Liver (tissue), 9 donors: ENCODE measurements around the gene CSNK2A3. TPM values are rescaled to one million over a fixed set of nuclear protein-coding genes. Genes with fewer than 3 reads are reported as not detected.

Experiments
- DNase-seq: peaks from one replicate; pipeline ENCODE4 v3.0.0-alpha.2; 2017; ENCODE audit warnings: low spot score
- H3K27ac ChIP-seq, 2 donors: one replicate each; pipeline ENCODE4 v1.7.0; 2013; ENCODE audit warnings: inconsistent platforms in 2 of 2, low read length in 2 of 2, control low read depth in 1 of 2, low read depth in 1 of 2, mild to moderate bottlenecking in 1 of 2
- H3K27me3 ChIP-seq, 4 donors: one replicate each; pipeline versions ENCODE4 v1.6.1 to v1.7.0; 2013; ENCODE audit warnings: low read length in 3 of 4, inconsistent platforms in 1 of 4, mild to moderate bottlenecking in 1 of 4, moderate library complexity in 1 of 4; ENCODE audit not compliant: control insufficient read depth in 4 of 4, insufficient read depth in 4 of 4
- H3K36me3 ChIP-seq, 4 donors: one replicate each; pipeline versions ENCODE4 v1.6.1 to v1.7.0; 2013; ENCODE audit warnings: low read length in 3 of 4, mild to moderate bottlenecking in 3 of 4, low read depth in 1 of 4, moderate library complexity in 1 of 4; ENCODE audit not compliant: control insufficient read depth in 4 of 4, insufficient read depth in 3 of 4
- H3K4me1 ChIP-seq, 4 donors: one replicate each; pipeline versions ENCODE4 v1.6.1 to v1.7.0; 2013; ENCODE audit warnings: low read length in 3 of 4, mild to moderate bottlenecking in 3 of 4, moderate library complexity in 1 of 4; ENCODE audit not compliant: control insufficient read depth in 4 of 4, insufficient read depth in 4 of 4
- H3K4me3 ChIP-seq, 3 donors: one replicate each; pipeline versions ENCODE4 v1.6.1 to v1.7.0; 2013; ENCODE audit warnings: low read length in 3 of 3, control low read depth in 1 of 3, low read depth in 1 of 3, mild to moderate bottlenecking in 1 of 3
- H3K9ac ChIP-seq, 2 donors: one replicate each; pipeline ENCODE4 v1.7.0; 2013; ENCODE audit warnings: low read length in 2 of 2, mild to moderate bottlenecking in 2 of 2, moderate library complexity in 2 of 2, control low read depth in 1 of 2, low read depth in 1 of 2
- H3K9me3 ChIP-seq, 4 donors: one replicate each; pipeline versions ENCODE4 v1.6.1 to v1.7.0; 2013; ENCODE audit warnings: low read length in 3 of 4; ENCODE audit not compliant: control insufficient read depth in 4 of 4
- ATF3 ChIP-seq: IDR thresholded peaks from 2 replicates; pipeline ENCODE4 v1.6.1; 2016; ENCODE audit warnings: antibody characterized with exemption
- CTCF ChIP-seq: fragments of 150-350 bp; IDR thresholded peaks from 2 replicates; pipeline ENCODE4 v1.5.1; 2017; ENCODE audit warnings: improper control_type of control experiment, low read depth, low read length; ENCODE audit not compliant: missing input control
- EGR1 ChIP-seq, 2 donors: IDR thresholded peaks; 2 replicates each; pipeline ENCODE4 v1.6.1; 2016 to 2018; ENCODE audit warnings: antibody characterized with exemption in 2 of 2, low read depth in 2 of 2
- FOXA1 ChIP-seq: IDR thresholded peaks from 2 replicates; pipeline ENCODE4 v1.6.1; 2016; ENCODE audit warnings: antibody characterized with exemption
- FOXA2 ChIP-seq: IDR thresholded peaks from 2 replicates; pipeline ENCODE4 v1.6.1; 2016; ENCODE audit warnings: antibody characterized with exemption
- GABPA ChIP-seq, 2 donors: IDR thresholded peaks in 1 of 2; conservative IDR thresholded peaks in 1 of 2; 2 replicates each; pipeline ENCODE4 v1.6.1; 2016; ENCODE audit warnings: antibody characterized with exemption in 2 of 2, mild to moderate bottlenecking in 1 of 2, moderate library complexity in 1 of 2
- HNF4A ChIP-seq, 2 donors: conservative IDR thresholded peaks; 2 replicates each; pipeline ENCODE4 v1.6.1; 2016; ENCODE audit warnings: antibody characterized with exemption in 2 of 2, mild to moderate bottlenecking in 2 of 2
- HNF4G ChIP-seq: IDR thresholded peaks from 2 replicates; pipeline ENCODE4 v1.6.1; 2016; ENCODE audit warnings: antibody characterized with exemption
- JUND ChIP-seq, 2 donors: IDR thresholded peaks; 2 replicates each; pipeline ENCODE4 v1.6.1; 2016; ENCODE audit warnings: antibody characterized with exemption in 2 of 2
- MAX ChIP-seq: IDR thresholded peaks from 2 replicates; pipeline ENCODE4 v1.6.1; 2016; ENCODE audit warnings: antibody characterized with exemption
- NR2F2 ChIP-seq: IDR thresholded peaks from 2 replicates; pipeline ENCODE4 v1.6.1; 2016; ENCODE audit warnings: antibody characterized with exemption
- RAD21 ChIP-seq, 2 donors: IDR thresholded peaks; 2 replicates each; pipeline ENCODE4 v1.6.1; 2016; ENCODE audit warnings: antibody characterized with exemption in 2 of 2, mild to moderate bottlenecking in 2 of 2
- RXRA ChIP-seq, 2 donors: IDR thresholded peaks; 2 replicates each; pipeline ENCODE4 v1.6.1; 2017 to 2018; ENCODE audit warnings: antibody characterized with exemption in 2 of 2, mild to moderate bottlenecking in 1 of 2
- SP1 ChIP-seq: IDR thresholded peaks from 2 replicates; pipeline ENCODE4 v1.6.1; 2018; ENCODE audit warnings: antibody characterized with exemption, mild to moderate bottlenecking
- TAF1 ChIP-seq: conservative IDR thresholded peaks from 2 replicates; pipeline ENCODE4 v1.6.1; 2016; ENCODE audit warnings: antibody characterized with exemption, mild to moderate bottlenecking
- YY1 ChIP-seq: IDR thresholded peaks from 2 replicates; pipeline ENCODE4 v1.6.1; 2016; ENCODE audit warnings: antibody characterized with exemption, mild to moderate bottlenecking
- WGBS: extraction: QIAGEN DNeasy Blood & Tissue Kit; methylation state at CpG from one replicate; pipeline ENCODE4 v1.1.7; 2013; 5-methylcytosine and 5-hydroxymethylcytosine counted together
- polyA plus RNA-seq, 2 donors: library from polyadenylated mRNA; stranded (reverse) in 1 of 2; unstranded in 1 of 2; fragments of 200-250 nt in 1 of 2; fragments of >200 nt in 1 of 2; fragmentation: Nextera tagmentation in 1 of 2; extraction: Ambion mirVana in 1 of 2; gene quantifications; one replicate each; pipeline versions ENCODE4 v1.2.1 to v1.2.3, GENCODE V29; 2013 to 2015
- total RNA-seq, 2 donors: library from RNA; depleted of rRNA; stranded (reverse); fragments of >200 nt; gene quantifications; one replicate each; pipeline ENCODE4 v1.2.3, GENCODE V29; 2014
- TF ChIP-seq, protein P1 (sequence below): IDR thresholded peaks from 2 replicates; pipeline ENCODE4 v1.6.1; 2016; ENCODE audit warnings: antibody characterized with exemption
- TF ChIP-seq, protein P2 (sequence below): IDR thresholded peaks from 2 replicates; pipeline ENCODE4 v1.6.1; 2016; ENCODE audit warnings: antibody characterized with exemption, mild to moderate bottlenecking
- donor health status: healthy.
- donor health status: healthy.
- donor health status: healthy.
- donor health status: healthy.
- donor health status: healthy.

The CSNK2A3 gene
- total and polyA plus RNA-seq, 4 donors: 0.51 to 0.92 (median 0.59) TPM; not detected in 1

DNA sequence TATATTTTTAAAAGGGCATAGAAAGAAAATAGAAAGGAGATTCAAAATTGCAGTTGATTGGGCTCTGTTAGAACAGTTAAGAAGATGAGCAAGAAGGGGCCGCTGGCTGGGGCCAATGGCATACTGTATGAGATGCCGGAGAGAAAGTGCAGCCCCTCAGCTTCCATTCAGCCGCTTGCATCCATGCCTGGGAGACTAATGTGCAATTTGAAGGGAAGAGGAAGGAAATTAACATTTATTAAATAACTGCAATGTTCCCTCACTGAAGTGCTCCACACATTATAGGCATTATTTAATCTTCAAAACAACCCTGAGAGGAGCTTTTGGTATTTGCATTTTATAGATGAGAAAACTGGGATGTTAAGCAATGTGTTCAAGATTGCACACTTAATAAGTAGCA, 44.7 kb upstream of the CSNK2A3 start:
- WGBS: 97% methylated on average over 3 of the region's 3 CpGs
- Histone ChIP-seq H3K4me1 (no peaks in the 10 kb centered on the region), H3K9me3 (no peaks in the 10 kb centered on the region), H3K4me3 (no peak overlapping the region), H3K27ac (no peak overlapping the region), H3K36me3 (peaks cover 0 to 7% (median 1%) of the 10 kb centered on the region in 4 donors), H3K27me3 (no peaks in the 10 kb centered on the region), H3K9ac (no peak overlapping the region)
- no peak for TF ChIP-seq GABPA (IDR thresholded peaks at IDR 0.05 in 1 of 2, conservative IDR thresholded peaks at IDR 0.05 in 1 of 2)
- no peak for TF ChIP-seq MAX
- TF ChIP-seq RXRA (IDR thresholded peaks at IDR 0.05): no peak
- DNase-seq: no peak

DNA sequence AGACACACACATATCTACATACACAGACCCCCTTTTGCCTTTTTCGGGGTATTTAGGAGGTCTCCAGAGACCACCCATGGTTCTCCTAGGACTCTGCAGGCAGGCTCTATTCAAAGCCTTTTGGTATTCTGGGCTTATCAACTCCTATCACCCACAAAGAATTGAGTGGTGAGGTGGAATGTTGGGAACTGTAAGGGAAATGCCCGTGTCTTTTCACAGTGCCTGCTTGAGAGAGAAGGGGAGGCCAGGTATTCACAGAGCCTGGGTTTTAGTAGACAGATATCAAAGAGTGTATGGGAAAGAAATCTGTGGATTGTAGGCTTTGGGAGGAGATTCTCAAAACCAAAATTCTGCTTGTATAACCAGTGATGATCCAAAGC, 44.0 kb upstream of the CSNK2A3 start:
- H3K9me3 ChIP-seq: no peaks in the 10 kb centered on the region
- no peak overlapping the region for H3K27ac ChIP-seq
- TF ChIP-seq RAD21 (IDR thresholded peaks at IDR 0.05): no peak
- no peak for TF ChIP-seq FOXA1
- TF ChIP-seq NR2F2: no peak
- TF ChIP-seq EGR1 (IDR thresholded peaks at IDR 0.05; ENCODE audit: low read depth in 2 of 2): no peak
- no peak for TF ChIP-seq YY1
- no peak for TF ChIP-seq SP1
- no peak for TF ChIP-seq FOXA2
- no peak for TF ChIP-seq HNF4A (conservative IDR thresholded peaks at IDR 0.05)
- no peak for TF ChIP-seq HNF4G
- TF ChIP-seq GABPA (IDR thresholded peaks at IDR 0.05 in 1 of 2, conservative IDR thresholded peaks at IDR 0.05 in 1 of 2): no peak
- no peak for TF ChIP-seq ATF3
- no peak for TF ChIP-seq CTCF
- TF ChIP-seq, protein P1, sequence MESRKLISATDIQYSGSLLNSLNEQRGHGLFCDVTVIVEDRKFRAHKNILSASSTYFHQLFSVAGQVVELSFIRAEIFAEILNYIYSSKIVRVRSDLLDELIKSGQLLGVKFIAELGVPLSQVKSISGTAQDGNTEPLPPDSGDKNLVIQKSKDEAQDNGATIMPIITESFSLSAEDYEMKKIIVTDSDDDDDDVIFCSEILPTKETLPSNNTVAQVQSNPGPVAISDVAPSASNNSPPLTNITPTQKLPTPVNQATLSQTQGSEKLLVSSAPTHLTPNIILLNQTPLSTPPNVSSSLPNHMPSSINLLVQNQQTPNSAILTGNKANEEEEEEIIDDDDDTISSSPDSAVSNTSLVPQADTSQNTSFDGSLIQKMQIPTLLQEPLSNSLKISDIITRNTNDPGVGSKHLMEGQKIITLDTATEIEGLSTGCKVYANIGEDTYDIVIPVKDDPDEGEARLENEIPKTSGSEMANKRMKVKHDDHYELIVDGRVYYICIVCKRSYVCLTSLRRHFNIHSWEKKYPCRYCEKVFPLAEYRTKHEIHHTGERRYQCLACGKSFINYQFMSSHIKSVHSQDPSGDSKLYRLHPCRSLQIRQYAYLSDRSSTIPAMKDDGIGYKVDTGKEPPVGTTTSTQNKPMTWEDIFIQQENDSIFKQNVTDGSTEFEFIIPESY: no peak
- TF ChIP-seq TAF1: no peak
- TF ChIP-seq JUND (IDR thresholded peaks at IDR 0.05): no peak
- TF ChIP-seq, protein P2, sequence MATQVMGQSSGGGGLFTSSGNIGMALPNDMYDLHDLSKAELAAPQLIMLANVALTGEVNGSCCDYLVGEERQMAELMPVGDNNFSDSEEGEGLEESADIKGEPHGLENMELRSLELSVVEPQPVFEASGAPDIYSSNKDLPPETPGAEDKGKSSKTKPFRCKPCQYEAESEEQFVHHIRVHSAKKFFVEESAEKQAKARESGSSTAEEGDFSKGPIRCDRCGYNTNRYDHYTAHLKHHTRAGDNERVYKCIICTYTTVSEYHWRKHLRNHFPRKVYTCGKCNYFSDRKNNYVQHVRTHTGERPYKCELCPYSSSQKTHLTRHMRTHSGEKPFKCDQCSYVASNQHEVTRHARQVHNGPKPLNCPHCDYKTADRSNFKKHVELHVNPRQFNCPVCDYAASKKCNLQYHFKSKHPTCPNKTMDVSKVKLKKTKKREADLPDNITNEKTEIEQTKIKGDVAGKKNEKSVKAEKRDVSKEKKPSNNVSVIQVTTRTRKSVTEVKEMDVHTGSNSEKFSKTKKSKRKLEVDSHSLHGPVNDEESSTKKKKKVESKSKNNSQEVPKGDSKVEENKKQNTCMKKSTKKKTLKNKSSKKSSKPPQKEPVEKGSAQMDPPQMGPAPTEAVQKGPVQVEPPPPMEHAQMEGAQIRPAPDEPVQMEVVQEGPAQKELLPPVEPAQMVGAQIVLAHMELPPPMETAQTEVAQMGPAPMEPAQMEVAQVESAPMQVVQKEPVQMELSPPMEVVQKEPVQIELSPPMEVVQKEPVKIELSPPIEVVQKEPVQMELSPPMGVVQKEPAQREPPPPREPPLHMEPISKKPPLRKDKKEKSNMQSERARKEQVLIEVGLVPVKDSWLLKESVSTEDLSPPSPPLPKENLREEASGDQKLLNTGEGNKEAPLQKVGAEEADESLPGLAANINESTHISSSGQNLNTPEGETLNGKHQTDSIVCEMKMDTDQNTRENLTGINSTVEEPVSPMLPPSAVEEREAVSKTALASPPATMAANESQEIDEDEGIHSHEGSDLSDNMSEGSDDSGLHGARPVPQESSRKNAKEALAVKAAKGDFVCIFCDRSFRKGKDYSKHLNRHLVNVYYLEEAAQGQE: no peak
- TF ChIP-seq RXRA (IDR thresholded peaks at IDR 0.05): no peak
- no peak for TF ChIP-seq MAX
- WGBS: 80% methylated on average over 2 of the region's 2 CpGs
- H3K36me3 ChIP-seq: peaks cover 0 to 7% (median 0%) of the 10 kb centered on the region in 4 donors
- no peak for DNase-seq
- H3K4me1 ChIP-seq: no peaks in the 10 kb centered on the region
- no peak overlapping the region for H3K9ac ChIP-seq
- no peak overlapping the region for H3K4me3 ChIP-seq
- H3K27me3 ChIP-seq: no peaks in the 10 kb centered on the region
